Measurements from ENCODE around the gene FBXO22.
A peak's percentile ranks its signal among the peaks of the same experiment; 100 is the strongest.
"Not testable (repeated sequence)": the region's sequence is repeated elsewhere in the genome, so short reads cannot be mapped to it uniquely, and the experiment has no call there.

FBXO22 gene

GRCh38 chr15:75903331-75904239 lies at the start of gene FBXO22:
FBXO22 (plus strand) TSS chr15:75903878; CDS start chr15:75903964, 86 bp downstream.
- DNase-seq = peak; percentile 70

- DNase-seq = no peak
These were observed 45.8 kb upstream of the FBXO22 start for GRCh38 chr15:75857886-75858285.

GRCh38 chr15:75861750-75862402 lies 41.8 kb upstream of the FBXO22 start:
- DNase-seq = no peak

- no peak for DNase-seq
These were observed 40.9 kb upstream of the FBXO22 start for GRCh38 chr15:75862796-75863195.

- no peak for DNase-seq
These were observed 39.2 kb upstream of the FBXO22 start for GRCh38 chr15:75864213-75865059.

- not testable (repeated sequence) for DNase-seq
These were observed 37.6 kb upstream of the FBXO22 start for GRCh38 chr15:75866045-75866444.

- DNase-seq = no peak
These were observed 36.8 kb upstream of the FBXO22 start for GRCh38 chr15:75866916-75867315.

GRCh38 chr15:75867449-75867848 lies 36.2 kb upstream of the FBXO22 start:
- DNase-seq = no peak

GRCh38 chr15:75868019-75868418 lies 35.7 kb upstream of the FBXO22 start:
- DNase-seq = no peak

GRCh38 chr15:75869446-75869845 lies 34.2 kb upstream of the FBXO22 start:
- no peak for DNase-seq

GRCh38 chr15:75871589-75871988 lies 32.1 kb upstream of the FBXO22 start:
- not testable (repeated sequence) for DNase-seq

- no peak for DNase-seq
These were observed 31.2 kb upstream of the FBXO22 start for GRCh38 chr15:75872403-75872990.

GRCh38 chr15:75884041-75884440 lies 19.6 kb upstream of the FBXO22 start:
- DNase-seq = no peak

- DNase-seq = no peak
These were observed 16.5 kb upstream of the FBXO22 start for GRCh38 chr15:75887178-75887577.

- DNase-seq = no peak
These were observed 11.8 kb upstream of the FBXO22 start for GRCh38 chr15:75891895-75892294.

GRCh38 chr15:75895731-75896130 lies 7.9 kb upstream of the FBXO22 start:
- DNase-seq = no peak

- no peak for DNase-seq
These were observed 3.1 kb upstream of the FBXO22 start for GRCh38 chr15:75900577-75900976.

GRCh38 chr15:75902129-75902557 lies 1.5 kb upstream of the FBXO22 start:
- no peak for DNase-seq

- no peak for DNase-seq
These were observed 1.6 kb downstream of the FBXO22 start for GRCh38 chr15:75905231-75905630.

- DNase-seq = not testable (repeated sequence)
These were observed 6.7 kb downstream of the FBXO22 start for GRCh38 chr15:75910355-75910754.

GRCh38 chr15:75916978-75917377 lies 13.3 kb downstream of the FBXO22 start:
- no peak for DNase-seq

- no peak for DNase-seq
These were observed 14.5 kb downstream of the FBXO22 start for GRCh38 chr15:75918135-75918534.

GRCh38 chr15:75920079-75920478 lies 16.4 kb downstream of the FBXO22 start:
- no peak for DNase-seq

Data from NCI-H1105 (cell line).